ENCODE data around the gene NLRC3.

DNA sequence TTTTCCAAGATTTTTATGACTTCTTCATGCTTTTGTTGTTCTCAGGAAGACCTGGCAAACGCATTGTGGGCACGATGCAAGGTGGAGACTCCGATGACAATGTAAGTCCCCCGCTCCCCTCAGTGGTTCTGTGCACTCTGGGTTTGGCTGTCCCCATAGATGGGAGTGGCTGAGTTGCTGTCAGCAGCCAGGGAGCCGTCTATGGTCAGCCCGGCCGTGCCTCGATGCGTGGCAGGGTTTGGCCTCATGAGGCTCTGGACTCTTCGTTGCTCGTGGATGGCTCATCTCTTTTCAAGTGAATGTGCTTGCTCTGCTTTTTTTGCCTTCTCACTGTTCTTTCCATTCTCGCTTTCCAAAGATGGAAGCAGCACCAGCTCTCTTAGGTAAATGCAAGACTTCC lies 44.5 kb downstream of the NLRC3 start:
- TF ChIP-seq, protein P1, sequence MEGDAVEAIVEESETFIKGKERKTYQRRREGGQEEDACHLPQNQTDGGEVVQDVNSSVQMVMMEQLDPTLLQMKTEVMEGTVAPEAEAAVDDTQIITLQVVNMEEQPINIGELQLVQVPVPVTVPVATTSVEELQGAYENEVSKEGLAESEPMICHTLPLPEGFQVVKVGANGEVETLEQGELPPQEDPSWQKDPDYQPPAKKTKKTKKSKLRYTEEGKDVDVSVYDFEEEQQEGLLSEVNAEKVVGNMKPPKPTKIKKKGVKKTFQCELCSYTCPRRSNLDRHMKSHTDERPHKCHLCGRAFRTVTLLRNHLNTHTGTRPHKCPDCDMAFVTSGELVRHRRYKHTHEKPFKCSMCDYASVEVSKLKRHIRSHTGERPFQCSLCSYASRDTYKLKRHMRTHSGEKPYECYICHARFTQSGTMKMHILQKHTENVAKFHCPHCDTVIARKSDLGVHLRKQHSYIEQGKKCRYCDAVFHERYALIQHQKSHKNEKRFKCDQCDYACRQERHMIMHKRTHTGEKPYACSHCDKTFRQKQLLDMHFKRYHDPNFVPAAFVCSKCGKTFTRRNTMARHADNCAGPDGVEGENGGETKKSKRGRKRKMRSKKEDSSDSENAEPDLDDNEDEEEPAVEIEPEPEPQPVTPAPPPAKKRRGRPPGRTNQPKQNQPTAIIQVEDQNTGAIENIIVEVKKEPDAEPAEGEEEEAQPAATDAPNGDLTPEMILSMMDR (conservative IDR thresholded peaks at IDR 0.05; ENCODE audit: low read depth, low read length): no peak
- TF ChIP-seq EZH2phosphoT487 (IDR thresholded peaks at IDR 0.05; ENCODE audit: borderline replicate concordance, low read length): no peak
- no peak for TF ChIP-seq EZH2 (IDR thresholded peaks at IDR 0.05; ENCODE audit: low read length, unreplicated experiment)

All from PC-3 (cell line).